HepG2 (cell line): ENCODE measurements around the gene CREB1. TPM values are rescaled to one million over a fixed set of nuclear protein-coding genes. Genes with fewer than 3 reads are reported as not detected.
A peak's percentile ranks its signal among the peaks of the same experiment; 100 is the strongest.

Experiments
- GATA4 ChIP-seq: sonication (generic); IDR thresholded peaks from 2 replicates; pipeline ENCODE4 v1.6.1; 2016; ENCODE audit warnings: antibody characterized with exemption, low read depth, borderline replicate concordance
- MXD4 ChIP-seq: IDR thresholded peaks from 2 replicates; pipeline ENCODE4 v1.6.1; 2016; ENCODE audit warnings: mild to moderate bottlenecking, missing biosample characterization, missing genetic modification reagents
- NFYB ChIP-seq: sonication (generic); formaldehyde crosslinking; IDR thresholded peaks from 2 replicates; pipeline ENCODE4 v1.4.0; 2020; ENCODE audit warnings: missing genetic modification reagents
- POLR2AphosphoS5 ChIP-seq: IDR thresholded peaks from 2 replicates; pipeline ENCODE4 v1.6.1; 2012; ENCODE audit warnings: low read depth, low read length
- REL ChIP-seq: sonication (generic); formaldehyde crosslinking; conservative IDR thresholded peaks from 2 replicates; pipeline ENCODE4 v1.8.0; 2022; ENCODE audit warnings: mild to moderate bottlenecking, missing genetic modification reagents, moderate library complexity
- SCMH1 ChIP-seq: sonication (generic); formaldehyde crosslinking; IDR thresholded peaks from 2 replicates; pipeline ENCODE4 v1.9.0; 2021; ENCODE audit warnings: missing genetic modification reagents, mild to moderate bottlenecking, borderline replicate concordance
- polyA plus RNA-seq, 8 experiments: library from polyadenylated mRNA; depleted of rRNA in 3 of 8; stranded (reverse) in 7 of 8; unstranded in 1 of 8; fragments of >200 nt; fragmentation: Illumina TruSeq in 4 of 8; extraction: Trizol in 4 of 8; gene quantifications; 2 replicates each; pipeline versions ENCODE4 v1.2.1 to v1.2.3, GENCODE V29; 2011 to 2016; ENCODE audit warnings: low read depth in 4 of 8, missing spikeins in 1 of 8, mixed read lengths in 1 of 8; ENCODE audit not compliant: insufficient read depth in 1 of 8
- total RNA-seq, 5 experiments: library from RNA; depleted of rRNA; stranded (reverse); fragments of >200 nt; fragmentation: Illumina TruSeq; extraction: Trizol; gene quantifications; 2 replicates each; pipeline ENCODE4 v1.2.3, GENCODE V29; 2016; ENCODE audit warnings: low read depth in 1 of 5
- TF ChIP-seq, protein P1 (sequence below): sonication (generic); formaldehyde crosslinking; IDR thresholded peaks from 2 replicates; pipeline ENCODE4 v1.4.0; 2020; ENCODE audit warnings: mild to moderate bottlenecking, missing genetic modification reagents
- TF ChIP-seq, protein P2 (sequence below): sonication (generic); formaldehyde crosslinking; IDR thresholded peaks from 2 replicates; pipeline ENCODE4 v1.5.0; 2020; ENCODE audit warnings: missing genetic modification reagents
- TF ChIP-seq, protein P3 (sequence below): IDR thresholded peaks from 2 replicates; pipeline ENCODE4 v1.6.1; 2016; ENCODE audit warnings: low read depth
- TF ChIP-seq, protein P4 (sequence below): sonication (generic); formaldehyde crosslinking; IDR thresholded peaks from 2 replicates; pipeline ENCODE4 v1.5.0; 2020; ENCODE audit warnings: mild to moderate bottlenecking, missing genetic modification reagents
- TF ChIP-seq, protein P5 (sequence below): sonication (generic); formaldehyde crosslinking; IDR thresholded peaks from 2 replicates; pipeline ENCODE4 v1.8.1; 2023; ENCODE audit warnings: mild to moderate bottlenecking, moderate library complexity, missing genetic modification reagents
- TF ChIP-seq, protein P6 (sequence below): sonication (generic); formaldehyde crosslinking; IDR thresholded peaks from one replicate; pipeline ENCODE4 v1.5.1; 2020; ENCODE audit warnings: mild to moderate bottlenecking, missing genetic modification reagents; ENCODE audit errors: not compliant biosample characterization

The CREB1 gene
- total and polyA plus RNA-seq, 2 of the 13 experiments (the other 11 are each of a cell fraction or from before 2014, with no cell fraction given): 51.8 to 51.9 TPM

DNA sequence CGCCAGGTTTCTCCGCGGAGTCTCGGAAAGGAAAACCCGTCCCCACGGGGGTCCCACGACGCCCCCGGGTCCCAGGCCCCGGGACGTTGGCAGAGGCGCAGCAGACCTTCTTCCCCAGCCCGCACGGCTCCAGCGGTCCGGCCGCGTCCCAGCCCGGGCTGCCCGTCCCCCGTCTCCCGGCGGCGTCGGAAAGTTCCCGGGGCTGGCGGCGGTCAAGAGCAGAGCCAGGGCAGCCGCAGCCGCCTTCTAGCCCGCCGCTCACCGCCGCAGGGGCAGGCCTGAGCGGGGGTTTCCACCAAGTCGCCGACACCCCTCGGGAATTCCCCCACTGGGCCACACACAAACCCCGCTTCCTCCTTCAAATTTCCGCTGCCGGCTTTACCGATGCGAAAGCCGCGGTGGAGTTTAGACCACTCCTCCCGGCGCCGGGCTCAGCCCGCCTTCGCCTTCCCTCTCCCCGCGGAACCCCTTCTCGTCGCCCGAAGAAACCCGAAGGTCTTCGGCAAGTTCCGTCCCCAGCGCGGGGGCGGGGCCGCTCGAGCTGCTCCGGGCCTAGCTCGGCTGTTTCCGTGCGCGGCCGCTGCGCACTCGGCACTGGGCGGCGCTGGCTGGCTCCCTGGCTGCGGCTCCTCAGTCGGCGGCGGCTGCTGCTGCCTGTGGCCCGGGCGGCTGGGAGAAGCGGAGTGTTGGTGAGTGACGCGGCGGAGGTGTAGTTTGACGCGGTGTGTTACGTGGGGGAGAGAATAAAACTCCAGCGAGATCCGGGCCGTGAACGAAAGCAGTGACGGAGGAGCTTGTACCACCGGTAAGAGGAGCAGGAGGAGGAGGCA is at the start of gene CREB1 (continued):
- TF ChIP-seq REL (CRISPR knock-in tag) (peak; percentile 96), GATA4 (no peak), SCMH1 (CRISPR knock-in tag) (no peak), NFYB (CRISPR knock-in tag) (peak; percentile 38), MXD4 (CRISPR knock-in tag) (no peak), POLR2AphosphoS5 (peak; percentile 98)
- TF ChIP-seq, protein P1, sequence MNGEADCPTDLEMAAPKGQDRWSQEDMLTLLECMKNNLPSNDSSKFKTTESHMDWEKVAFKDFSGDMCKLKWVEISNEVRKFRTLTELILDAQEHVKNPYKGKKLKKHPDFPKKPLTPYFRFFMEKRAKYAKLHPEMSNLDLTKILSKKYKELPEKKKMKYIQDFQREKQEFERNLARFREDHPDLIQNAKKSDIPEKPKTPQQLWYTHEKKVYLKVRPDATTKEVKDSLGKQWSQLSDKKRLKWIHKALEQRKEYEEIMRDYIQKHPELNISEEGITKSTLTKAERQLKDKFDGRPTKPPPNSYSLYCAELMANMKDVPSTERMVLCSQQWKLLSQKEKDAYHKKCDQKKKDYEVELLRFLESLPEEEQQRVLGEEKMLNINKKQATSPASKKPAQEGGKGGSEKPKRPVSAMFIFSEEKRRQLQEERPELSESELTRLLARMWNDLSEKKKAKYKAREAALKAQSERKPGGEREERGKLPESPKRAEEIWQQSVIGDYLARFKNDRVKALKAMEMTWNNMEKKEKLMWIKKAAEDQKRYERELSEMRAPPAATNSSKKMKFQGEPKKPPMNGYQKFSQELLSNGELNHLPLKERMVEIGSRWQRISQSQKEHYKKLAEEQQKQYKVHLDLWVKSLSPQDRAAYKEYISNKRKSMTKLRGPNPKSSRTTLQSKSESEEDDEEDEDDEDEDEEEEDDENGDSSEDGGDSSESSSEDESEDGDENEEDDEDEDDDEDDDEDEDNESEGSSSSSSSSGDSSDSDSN (CRISPR knock-in tag): peak; percentile 96
- TF ChIP-seq, protein P2, sequence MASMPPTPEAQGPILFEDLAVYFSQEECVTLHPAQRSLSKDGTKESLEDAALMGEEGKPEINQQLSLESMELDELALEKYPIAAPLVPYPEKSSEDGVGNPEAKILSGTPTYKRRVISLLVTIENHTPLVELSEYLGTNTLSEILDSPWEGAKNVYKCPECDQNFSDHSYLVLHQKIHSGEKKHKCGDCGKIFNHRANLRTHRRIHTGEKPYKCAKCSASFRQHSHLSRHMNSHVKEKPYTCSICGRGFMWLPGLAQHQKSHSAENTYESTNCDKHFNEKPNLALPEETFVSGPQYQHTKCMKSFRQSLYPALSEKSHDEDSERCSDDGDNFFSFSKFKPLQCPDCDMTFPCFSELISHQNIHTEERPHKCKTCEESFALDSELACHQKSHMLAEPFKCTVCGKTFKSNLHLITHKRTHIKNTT (CRISPR knock-in tag): no peak
- TF ChIP-seq, protein P3, sequence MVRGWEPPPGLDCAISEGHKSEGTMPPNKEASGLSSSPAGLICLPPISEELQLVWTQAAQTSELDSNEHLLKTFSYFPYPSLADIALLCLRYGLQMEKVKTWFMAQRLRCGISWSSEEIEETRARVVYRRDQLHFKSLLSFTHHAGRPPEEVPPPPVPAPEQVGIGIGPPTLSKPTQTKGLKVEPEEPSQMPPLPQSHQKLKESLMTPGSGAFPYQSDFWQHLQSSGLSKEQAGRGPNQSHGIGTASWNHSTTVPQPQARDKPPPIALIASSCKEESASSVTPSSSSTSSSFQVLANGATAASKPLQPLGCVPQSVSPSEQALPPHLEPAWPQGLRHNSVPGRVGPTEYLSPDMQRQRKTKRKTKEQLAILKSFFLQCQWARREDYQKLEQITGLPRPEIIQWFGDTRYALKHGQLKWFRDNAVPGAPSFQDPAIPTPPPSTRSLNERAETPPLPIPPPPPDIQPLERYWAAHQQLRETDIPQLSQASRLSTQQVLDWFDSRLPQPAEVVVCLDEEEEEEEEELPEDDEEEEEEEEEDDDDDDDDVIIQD (CRISPR knock-in tag): peak; percentile 47
- TF ChIP-seq, protein P4, sequence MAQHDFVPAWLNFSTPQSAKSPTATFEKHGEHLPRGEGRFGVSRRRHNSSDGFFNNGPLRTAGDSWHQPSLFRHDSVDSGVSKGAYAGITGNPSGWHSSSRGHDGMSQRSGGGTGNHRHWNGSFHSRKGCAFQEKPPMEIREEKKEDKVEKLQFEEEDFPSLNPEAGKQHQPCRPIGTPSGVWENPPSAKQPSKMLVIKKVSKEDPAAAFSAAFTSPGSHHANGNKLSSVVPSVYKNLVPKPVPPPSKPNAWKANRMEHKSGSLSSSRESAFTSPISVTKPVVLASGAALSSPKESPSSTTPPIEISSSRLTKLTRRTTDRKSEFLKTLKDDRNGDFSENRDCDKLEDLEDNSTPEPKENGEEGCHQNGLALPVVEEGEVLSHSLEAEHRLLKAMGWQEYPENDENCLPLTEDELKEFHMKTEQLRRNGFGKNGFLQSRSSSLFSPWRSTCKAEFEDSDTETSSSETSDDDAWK: no peak
- TF ChIP-seq, protein P5, sequence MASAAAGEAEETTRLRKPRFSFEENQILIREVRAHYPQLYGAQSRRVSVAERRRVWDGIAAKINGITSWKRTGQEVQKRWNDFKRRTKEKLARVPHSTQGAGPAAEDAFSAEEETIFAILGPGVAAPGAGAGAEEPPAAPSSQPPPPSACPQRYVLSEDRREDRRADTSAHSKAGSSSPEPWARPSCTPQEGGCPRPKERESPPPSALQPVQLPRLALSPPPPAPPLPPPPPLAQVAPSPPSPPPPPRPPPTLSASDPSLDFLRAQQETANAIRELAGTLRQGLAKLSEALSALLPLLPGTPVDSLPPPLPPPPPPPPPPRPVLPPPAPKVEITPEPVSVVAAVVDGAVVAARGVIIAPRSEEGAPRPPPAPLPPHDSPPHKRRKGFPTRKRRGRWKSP: peak; percentile 91
- TF ChIP-seq, protein P6, sequence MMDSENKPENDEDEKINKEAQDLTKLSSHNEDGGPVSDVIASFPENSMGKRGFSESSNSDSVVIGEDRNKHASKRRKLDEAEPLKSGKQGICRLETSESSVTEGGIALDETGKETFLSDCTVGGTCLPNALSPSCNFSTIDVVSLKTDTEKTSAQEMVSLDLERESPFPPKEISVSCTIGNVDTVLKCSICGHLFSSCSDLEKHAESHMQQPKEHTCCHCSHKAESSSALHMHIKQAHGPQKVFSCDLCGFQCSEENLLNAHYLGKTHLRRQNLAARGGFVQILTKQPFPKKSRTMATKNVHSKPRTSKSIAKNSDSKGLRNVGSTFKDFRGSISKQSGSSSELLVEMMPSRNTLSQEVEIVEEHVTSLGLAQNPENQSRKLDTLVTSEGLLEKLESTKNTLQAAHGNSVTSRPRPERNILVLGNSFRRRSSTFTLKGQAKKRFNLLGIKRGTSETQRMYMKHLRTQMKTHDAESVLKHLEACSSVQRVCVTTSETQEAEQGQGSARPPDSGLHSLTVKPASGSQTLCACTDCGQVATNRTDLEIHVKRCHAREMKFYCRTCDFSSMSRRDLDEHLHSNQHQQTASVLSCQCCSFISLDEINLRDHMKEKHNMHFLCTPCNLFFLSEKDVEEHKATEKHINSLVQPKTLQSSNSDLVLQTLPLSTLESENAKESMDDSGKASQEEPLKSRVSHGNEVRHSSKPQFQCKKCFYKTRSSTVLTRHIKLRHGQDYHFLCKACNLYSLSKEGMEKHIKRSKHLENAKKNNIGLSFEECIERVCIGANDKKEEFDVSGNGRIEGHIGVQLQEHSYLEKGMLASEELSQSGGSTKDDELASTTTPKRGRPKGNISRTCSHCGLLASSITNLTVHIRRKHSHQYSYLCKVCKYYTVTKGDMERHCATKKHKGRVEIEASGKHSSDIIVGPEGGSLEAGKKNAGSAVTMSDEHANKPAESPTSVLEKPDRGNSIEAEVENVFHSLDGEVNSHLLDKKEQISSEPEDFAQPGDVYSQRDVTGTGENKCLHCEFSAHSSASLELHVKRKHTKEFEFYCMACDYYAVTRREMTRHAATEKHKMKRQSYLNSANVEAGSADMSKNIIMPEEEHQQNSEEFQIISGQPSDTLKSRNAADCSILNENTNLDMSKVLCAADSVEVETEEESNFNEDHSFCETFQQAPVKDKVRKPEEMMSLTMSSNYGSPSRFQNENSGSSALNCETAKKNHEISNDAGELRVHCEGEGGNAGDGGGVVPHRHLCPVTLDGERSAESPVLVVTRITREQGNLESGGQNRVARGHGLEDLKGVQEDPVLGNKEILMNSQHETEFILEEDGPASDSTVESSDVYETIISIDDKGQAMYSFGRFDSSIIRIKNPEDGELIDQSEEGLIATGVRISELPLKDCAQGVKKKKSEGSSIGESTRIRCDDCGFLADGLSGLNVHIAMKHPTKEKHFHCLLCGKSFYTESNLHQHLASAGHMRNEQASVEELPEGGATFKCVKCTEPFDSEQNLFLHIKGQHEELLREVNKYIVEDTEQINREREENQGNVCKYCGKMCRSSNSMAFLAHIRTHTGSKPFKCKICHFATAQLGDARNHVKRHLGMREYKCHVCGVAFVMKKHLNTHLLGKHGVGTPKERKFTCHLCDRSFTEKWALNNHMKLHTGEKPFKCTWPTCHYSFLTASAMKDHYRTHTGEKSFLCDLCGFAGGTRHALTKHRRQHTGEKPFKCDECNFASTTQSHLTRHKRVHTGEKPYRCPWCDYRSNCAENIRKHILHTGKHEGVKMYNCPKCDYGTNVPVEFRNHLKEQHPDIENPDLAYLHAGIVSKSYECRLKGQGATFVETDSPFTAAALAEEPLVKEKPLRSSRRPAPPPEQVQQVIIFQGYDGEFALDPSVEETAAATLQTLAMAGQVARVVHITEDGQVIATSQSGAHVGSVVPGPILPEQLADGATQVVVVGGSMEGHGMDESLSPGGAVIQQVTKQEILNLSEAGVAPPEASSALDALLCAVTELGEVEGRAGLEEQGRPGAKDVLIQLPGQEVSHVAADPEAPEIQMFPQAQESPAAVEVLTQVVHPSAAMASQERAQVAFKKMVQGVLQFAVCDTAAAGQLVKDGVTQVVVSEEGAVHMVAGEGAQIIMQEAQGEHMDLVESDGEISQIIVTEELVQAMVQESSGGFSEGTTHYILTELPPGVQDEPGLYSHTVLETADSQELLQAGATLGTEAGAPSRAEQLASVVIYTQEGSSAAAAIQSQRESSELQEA (CRISPR knock-in tag): peak; percentile 53
